ENCODE results near the gene RAET1E.

- TF ChIP-seq SUZ12 (IDR thresholded peaks at IDR 0.05; ENCODE audit: extremely low read depth, insufficient read depth, insufficient read length): no peak
- TF ChIP-seq ZNF274 (IDR thresholded peaks at IDR 0.05; ENCODE audit: low read depth, low read length): no peak
These were observed 34.8 kb downstream of the RAET1E start for GRCh38 chr6:149862922-149863697.

Measured in NT2/D1 (cell line).